ENCODE measurements around the gene ZNF443.
A peak's percentile ranks its signal among the peaks of the same experiment; 100 is the strongest.
"Not testable (repeated sequence)": the region's sequence is repeated elsewhere in the genome, so short reads cannot be mapped to it uniquely, and the experiment has no call there.

ZNF443 gene

DNA sequence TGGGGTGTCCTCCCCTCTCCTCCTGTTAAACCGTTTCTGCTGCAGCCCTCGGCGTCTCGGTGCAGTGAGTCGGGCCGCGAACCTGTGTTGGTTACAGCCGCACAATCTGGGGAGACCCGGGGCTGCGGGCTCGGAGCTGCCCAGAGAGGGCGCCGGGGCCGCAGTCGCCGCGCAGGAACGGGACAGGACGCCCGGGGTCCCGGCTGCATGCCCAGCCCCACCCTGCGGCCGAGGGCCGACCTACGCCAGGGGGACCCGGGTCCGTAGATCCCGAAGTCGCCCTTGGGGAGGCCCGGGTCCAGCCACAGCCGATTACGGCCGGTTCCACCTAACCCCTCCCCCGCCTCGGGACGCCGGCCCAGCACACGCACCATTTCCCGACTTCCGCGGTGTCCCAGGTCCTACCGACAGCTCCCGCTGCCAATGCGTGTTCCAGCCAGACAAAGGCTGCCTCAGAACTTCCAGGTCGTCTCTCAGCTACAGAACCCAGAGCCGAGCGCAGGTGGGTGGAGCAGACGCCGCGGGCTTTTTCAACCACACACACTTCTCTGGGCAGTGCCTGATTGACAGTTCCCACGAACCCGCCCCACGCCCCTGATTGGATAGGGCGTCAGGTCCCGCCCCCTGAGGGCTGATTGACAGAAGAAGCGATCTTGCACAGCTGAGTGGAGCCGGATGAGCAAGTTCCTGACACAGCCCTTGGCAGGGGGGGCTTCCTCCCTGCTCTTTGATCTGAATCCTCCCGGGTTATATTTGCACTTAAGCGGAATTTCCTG, at the start of gene ZNF443:
Gene ZNF443, minus strand, starts transcription at position 481 of the 776 bp plus-strand sequence. Its CDS starts 107 bp downstream, at position 374.
- FAIRE-seq = peak; percentile 95

DNA sequence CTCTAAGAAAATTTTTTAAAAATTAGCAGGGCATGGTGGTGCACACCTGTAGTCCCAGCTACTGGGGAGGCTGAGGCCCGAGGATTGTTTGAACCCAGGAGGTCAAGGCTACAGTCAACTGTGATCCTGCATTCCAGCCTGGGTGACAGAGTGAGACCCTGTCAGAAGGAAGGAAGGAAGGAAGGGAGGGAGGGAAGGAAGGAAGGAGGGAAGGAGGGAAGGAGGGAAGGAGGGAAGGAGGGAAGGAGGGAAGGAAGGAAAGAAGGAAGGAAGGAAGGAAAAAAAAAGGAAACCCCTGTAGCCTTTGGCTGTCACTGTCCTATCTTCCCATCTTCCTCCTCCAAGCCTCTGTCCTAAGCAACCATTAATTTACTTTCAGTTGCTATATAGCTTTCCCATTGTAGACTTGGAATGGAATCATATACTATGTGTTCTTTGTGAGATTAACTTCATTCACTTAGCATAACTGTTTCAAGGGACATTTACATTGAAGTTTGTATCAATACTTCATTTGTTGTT, 45.5 kb upstream of the ZNF443 start:
- FAIRE-seq = not testable (repeated sequence)

DNA sequence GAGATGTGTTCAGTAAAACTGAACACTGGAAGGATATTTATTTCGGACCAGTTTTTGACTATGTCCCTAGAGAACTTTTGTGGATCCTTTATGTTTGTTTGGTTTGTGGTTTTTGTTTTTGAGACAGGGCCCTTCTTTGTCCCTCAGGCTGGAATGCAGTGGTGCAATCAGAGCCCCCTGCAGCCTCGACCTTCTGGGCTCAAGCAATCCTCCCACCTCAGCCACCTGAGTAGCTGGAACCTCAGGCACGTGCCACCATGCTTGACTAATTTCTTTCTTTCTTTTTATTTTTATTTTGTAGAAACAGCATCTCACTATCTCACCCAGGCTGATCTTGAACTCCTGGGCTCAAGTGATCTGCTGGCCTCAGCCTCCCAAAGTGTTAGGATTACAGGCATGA, 44.8 kb upstream of the ZNF443 start:
- FAIRE-seq = no peak

DNA sequence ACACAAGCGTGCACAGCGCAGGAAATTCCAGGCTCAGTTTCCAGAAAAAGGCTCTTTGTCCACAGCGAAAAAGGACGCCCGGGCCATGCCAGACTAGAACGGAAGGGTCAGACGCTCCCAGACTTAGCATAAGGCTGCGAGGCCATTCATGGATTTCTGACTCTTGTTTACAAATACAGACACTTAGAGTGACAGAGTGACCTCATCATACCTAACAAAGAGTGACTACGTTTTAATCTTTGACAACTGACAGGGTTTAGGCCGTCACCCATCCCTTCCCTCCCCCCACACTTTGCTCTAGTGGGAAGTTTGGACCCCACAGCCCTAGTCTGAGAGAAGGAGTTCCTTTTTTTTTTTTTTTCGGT, 44.2 kb upstream of the ZNF443 start:
- FAIRE-seq = no peak

DNA sequence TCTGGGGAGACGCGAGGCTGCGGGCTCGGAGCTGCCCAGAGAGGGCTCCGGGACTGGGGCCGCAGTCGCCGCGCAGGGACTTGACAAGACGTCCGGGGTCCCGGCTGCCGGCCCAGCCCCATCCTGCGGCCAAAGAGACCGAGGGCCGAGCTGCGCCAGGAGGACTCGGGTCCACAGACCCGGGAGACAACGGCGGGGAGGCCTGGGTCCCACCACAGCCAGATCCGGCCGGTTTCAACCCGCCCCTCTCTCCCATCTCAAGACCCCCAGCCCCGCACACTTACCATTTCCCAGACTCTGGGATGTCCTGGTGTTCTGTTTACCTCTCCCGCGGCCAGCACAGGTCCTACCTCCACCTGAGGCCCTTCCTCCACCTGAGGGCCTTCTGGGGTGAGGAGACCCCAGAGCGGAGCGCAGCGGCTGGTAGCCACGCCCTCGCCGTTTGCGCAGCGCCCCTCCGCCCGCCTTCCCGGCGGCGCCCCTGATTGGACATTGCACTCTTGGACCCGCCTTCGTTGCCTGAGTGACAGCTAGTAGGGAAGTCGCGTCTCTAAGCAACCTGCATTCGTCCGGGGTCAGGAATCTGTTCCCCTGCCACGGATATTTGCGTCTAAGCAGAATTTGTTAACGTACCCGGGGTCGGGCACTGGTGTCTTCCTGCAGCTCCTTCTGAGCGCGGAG, 43.7 kb upstream of the ZNF443 start, which contains the start of gene ZNF709:
Gene ZNF709, minus strand, starts transcription at position 446 of the 681 bp plus-strand sequence. Its CDS starts 159 bp downstream, at position 287.
- FAIRE-seq = peak; percentile 91

DNA sequence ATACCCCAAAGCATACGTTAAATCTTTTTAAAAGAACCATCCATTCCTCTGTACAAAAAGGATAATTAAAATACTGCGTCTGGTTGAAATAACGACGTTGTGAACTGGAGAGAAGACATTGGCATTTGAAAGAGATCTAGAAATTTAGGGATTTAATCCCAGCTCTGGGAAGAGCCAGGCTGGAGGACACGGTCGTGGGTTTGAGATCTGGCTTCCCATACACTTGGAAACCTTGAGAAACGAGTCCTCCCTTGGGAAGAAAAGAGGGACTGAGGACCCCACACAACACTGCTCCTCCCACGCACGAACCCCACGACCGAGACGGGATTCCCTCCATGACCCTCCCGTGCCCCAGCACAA, 43.2 kb upstream of the ZNF443 start:
- no peak for FAIRE-seq

DNA sequence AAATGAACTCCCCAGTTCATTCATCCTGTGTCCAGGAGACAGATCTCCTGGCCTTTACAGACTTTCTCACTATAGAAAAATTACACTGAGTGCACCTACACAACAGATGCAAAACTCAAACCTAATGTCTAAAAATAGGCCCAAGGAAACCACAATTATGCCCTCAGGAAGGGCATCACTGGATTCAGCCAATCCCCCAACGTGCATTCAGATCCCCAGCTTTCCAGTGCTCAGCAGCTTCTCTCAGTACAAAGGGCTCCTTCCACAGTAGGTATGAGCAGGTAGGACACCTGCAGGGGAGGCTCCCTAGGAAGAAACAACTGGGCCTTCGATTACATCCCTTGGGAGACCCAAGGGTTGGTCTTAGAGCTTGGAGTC, 41.7 kb upstream of the ZNF443 start:
- no peak for FAIRE-seq

DNA sequence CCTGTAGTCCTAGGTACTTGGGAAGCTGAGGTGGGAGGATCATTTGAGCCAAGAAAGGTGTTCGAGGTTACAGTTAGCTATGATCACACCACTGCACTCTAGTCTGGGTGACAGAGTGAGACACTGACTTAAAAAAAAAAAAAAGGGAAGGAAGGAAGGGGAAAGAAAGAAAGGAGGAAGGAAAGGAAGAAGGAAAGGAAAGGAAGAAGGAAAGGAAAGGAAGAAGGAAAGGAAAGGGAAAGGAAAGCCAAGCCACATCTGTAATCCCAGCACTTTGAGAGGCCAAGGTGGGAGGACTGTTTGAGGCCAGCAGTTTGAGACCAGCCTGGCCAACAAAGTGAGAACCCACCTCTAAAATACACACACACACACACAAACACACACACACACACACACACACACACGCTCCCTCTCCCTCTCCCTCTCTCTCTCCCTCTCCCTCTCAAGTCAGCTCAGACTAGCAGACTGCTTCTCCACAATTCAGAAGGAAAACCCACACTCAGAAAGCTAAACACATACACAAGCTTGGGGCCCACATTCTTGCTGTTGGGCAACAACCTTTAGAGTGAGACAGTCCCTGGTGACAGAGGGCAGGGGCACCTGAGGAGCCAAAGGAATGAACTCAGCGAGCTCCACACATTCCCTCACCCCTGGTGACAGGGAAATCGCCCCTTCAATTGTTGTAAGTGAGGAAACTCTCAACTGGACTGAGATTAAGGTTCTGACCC, 41.1 kb upstream of the ZNF443 start:
- FAIRE-seq = no peak

DNA sequence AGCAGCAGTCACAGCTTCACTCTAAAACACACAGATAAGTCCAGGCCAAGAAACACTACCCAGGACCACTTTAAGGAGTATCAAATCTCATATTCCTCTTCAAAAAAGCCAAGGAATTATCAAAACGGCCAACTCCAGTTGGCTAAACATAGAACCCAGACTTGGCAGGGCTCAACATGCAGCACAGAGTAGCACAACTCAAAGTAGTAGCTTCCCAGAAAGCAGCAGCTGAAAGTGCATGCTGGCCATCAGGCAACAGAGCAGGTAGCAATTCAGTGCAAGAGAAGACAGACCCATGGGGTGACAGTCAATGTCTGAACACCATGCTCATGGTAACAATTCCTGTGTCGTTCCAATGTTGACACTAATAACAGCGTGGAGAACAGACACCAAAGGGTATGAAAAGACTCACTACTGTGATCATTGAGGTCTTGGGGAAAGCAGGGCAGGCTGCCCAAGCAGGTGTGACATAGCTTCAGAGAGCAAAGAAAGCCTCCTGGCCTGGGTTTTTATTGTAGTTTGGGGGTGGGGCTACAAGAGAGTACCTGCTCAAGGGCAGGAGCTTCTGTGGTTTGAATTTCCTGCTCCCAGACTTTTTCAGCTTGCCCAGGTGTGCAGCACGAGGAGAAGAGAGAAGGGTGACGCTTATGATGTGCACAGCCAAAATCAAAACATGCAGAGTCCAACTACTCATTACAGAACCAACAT, 37.6 kb upstream of the ZNF443 start:
- no peak for FAIRE-seq

DNA sequence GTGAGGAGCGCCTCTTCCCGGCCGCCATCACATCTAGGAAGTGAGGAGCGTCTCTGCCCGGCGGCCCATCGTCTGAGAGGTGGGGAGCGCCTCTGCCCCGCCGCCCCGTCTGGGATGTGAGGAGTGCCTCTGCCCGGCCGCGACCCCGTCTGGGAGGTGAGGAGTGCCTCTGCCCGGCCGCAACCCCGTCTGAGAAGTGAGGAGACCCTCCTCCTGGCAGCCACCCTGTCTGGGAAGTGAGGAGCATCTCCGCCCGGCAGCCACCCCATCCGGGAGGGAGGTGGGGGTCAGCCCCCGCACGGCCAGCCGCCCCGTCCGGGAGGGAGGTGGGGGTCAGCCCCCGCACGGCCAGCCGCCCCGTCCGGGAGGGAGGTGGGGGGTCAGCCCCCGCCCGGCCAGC, 26.8 kb upstream of the ZNF443 start:
- not testable (repeated sequence) for FAIRE-seq

DNA sequence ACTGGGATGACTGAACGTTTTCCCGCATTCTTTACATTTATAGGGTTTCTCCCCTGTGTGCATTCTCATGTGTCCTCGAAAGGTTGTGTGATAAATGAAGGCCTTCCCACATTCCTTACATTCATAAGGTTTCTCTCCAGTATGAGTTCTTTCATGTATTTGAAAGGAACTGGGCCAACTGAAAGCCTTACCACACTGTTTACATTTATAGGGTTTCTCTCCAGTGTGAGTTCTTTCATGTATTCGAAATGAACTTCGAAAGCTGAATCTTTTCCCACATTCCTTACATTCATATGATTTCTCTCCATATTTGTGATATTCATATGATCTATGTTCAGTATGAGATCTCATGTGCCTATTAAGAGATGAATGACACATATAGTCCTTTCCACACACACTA, 24.4 kb upstream of the ZNF443 start:
- FAIRE-seq = no peak

DNA sequence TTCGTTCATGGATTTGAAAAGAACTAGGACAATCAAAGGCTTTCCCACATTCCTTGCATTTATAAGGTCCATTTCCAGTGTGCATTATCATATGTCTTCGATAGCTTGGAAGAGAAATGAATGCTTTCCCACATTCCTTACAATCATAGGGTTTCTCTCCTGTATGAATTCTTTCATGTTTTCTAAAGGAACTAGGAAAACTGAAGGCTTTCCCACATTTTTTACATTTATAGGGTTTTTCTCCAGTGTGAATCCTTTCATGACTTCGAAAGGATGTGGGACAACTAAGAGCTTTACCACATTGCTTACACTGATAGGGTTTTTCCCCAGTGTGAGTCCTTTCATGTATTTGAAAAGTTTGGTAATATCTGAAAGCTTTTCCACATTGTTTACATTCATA, 23.9 kb upstream of the ZNF443 start:
- FAIRE-seq = no peak

DNA sequence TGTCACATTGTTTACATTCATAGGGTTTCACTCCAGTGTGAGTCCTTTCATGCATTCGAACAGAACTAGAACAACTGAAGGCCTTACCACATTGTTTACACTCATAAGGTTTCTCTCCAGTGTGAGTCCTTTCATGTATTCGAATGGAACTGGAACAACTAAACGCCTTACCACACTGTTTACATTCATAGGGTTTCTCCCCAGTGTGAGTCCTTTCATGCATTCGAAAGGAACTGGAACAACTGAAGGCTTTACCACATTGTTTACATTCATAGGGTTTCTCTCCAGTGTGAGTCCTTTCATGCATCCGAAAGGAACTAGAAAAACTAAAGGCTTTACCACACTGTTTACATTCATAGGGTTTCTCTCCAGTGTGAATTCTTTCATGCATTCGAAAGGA, 23.3 kb upstream of the ZNF443 start:
- not testable (repeated sequence) for FAIRE-seq

DNA sequence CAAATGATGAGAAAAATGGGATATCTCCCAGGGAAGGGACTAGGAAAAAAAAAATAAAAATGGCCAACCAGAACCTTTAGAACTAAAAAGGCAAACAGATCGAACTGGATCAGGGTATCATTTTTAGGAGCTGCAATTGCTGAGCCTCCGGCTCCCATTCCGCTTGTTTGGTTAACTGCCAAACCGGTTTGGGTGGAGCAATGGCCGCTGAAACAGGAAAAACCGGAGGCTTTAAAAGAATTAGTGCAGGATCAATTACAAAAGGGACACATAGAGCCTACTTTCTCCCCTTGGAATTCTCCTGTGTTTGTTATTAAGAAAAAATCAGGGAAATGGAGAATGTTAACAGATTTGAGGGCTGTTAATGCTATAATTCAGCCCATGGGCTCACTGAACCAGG, 12.7 kb upstream of the ZNF443 start:
- no peak for FAIRE-seq

DNA sequence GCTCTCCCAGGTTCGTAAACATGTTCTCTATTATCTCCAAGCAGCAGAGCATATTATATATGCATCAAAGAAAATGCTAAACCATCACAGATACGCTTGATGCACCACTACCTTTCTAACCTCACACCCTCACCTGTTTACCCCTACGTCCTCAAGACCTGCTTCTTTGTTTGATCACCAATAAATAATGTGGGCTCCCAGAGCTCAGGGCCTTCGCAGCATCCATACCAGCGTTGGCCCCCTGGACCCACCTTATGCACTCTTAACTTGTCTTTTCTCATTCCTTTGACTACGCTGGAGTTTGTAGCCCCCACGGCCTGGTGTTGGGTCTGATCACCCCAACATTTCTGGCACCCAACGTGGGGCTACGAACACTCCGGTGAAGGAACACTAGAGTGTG, 10.0 kb upstream of the ZNF443 start:
- no peak for FAIRE-seq

DNA sequence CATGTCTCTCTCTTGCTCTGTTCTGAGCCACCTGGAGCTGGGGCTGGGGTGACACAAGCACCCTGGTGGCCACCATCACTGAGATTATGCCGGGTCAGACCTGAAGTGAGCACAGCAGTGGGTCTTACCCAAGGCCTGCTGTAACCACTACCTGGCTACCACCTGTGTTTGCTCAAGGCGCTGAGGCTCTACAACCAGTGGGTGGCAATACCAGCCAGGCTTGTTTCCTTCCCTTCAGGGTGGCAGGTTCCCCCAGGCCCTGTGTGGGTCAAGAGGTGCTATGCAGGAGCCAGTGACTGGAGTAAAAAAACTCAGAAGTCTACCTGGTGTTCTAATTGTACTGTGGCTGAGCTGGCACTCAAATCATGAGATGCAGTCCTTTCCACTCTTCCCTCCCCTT, 8.0 kb upstream of the ZNF443 start:
- no peak for FAIRE-seq

DNA sequence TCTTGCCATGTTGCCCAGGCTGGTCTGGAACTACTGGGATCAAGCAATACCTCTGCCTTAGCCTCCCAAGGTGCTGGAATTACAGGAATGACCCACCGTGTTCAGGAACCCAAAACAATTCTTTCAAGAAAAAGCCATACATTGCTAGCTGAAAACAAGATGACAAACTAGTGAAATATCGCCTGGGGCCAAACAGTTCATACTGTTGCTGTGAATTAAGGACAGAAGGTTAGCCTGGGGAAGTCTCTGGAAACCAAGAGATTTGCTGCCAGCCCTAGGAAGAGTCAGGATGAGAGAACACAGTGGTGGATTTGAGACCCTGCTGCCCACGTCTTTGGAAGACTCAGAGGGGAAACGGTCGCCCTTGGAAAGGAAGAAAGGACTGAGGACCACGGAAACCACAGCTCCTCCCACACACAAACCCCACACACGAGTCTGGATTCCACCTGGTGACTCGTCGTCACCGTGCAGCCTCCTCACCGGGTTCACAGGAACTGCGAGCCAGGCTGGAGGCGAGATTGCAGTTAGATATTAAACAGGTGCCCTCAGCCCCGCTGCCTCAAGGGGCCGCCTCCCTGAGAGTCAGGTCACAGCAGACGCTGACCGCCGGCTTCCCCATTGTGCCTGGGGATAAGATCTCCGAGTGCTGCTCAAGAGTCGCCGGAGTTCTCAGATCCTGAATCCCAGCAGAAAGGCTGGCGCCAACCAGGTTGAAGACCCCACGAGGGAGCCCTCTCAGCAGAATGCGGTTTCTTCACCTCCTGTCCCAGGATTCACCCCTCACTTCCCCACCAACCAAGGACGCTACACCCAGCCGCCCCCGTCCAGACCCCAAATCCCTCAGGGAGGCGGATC, 908 bp downstream of the ZNF443 start:
- FAIRE-seq = not testable (repeated sequence)

DNA sequence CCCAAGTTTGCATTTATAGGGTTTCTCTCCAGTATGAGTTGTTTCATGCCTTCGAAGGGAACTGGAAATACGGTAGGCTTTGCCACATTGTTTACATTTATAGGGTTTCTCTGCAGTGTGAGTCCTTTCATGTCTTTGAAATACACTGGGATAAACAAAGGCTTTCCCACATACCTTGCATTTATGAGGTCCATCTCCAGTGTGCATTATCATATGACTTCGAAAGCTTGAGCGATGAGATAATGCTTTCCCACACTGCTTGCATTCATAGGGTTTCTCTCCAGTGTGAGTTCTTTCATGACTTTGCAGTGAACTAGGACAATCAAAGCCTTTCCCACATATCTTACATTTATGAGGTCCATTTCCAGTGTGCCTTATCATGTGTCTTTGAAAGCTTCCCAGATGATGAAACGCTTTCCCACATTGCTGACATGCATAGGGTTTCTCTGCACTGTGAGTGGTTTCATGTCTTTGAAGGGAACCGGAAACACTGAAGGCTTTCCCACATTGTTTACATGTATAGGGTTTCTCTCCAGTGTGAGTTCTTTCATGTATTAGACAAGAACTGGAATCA, 10.0 kb downstream of the ZNF443 start:
- not testable (repeated sequence) for FAIRE-seq

DNA sequence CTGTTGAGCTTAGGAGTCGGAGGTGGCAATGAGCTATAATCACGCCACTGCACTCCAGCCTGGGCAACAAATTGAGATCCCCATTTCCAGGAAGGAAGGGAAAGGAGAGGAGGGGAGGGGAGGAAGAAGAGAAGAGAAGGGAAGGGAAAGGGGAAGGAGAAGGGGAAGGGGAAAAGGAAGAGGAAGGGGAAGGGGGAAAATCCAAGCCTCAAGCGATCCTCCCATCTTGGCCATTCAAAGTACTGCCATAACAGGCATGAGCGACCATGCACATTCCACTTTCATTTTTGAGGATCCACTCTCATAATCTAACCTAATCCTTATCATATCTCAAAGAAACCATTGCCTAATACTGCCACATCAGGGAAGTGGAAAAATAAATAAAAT, 14.9 kb downstream of the ZNF443 start:
- no peak for FAIRE-seq

DNA sequence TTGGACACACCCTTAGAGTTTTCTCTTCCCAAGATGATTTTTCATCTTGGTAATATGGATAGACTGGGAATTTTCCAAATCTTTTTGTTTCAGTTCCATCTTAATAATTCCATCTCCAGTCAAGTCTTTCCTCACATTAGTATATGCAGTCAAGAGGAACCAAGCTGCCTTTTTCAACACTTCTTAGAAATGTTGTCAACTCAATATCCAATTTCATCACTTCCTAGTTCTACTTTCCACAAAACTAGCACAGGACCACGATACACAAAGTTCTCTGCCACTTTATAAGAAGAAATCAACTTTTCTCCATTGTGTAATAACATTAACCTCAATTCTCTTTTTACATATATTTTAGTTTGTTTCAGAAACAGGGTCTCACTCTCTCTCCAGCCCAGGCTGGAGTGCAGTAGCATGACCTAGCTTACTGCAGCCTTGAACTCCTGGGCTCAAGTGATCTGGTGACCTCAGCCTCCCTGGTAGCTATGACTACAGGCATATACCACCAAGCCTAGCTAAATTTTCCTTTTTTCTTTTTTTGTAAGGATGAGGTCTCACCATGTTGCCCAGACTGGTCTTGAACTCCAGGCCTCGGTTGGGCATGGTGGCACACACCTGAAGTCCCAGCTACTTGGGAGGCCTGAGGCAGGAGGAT, 15.5 kb downstream of the ZNF443 start:
- FAIRE-seq = no peak

DNA sequence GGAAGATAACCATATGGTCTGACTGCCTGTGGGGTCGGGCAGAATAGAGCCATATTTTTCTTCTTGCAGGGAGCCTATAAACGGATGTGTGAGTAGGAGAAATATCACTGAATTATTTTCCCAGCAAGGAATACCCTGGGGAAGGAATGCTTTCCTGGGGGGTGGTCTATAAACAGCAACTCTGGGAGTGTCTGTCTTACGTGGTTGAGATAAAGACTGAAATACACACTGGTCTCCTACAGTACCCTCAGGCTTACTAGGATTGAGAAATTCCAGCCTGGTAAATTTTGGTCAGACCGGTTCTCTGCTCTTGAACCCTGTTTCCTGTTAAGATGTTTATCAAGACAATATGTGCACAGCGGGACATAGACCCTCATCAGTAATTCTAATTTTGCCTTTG, 23.5 kb downstream of the ZNF443 start:
- FAIRE-seq = not testable (repeated sequence)
